ENCODE results near the gene PGBD1.

DNA sequence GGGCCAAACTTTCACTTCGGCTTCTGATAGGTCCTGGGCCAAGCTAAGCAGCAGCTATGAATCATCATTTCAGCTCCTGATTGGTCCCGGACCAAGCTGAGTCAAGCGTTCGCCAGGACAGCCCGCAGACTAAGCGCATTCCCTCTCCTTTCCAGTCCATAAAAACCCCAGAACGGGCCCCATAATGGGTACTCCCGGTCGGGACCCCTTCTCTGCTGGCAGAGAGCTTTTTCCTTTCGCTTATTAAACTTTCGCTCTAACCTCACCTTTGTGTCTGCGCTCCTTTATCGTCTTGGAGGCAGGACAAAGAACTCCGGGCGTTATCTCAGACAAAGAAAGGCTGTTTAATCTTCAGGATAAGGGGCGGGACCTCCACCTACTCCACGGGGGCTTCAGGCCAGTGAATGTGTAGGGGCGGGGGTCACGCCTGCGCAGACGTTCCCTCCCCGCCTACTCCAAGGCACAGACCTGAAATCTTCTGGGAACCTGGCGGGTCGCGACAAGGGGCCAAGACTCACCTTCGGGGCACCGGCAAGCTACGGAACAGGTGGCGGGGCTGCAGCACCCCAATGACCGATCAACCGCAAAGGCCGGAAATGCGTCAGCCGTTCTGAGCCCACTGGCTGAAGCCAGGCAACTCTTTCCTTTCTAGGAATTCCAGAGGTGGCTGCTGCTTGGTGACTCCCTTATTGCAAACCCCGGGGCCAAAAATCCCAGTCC, 54.4 kb downstream of the PGBD1 start, which contains the start of gene ZSCAN31:
- TF ChIP-seq POLR2AphosphoS5 (IDR thresholded peaks at IDR 0.05) (peak; percentile 73 to 95 (median 87)), POLR2A (IDR thresholded peaks at IDR 0.05) (peak in 1 of 4 donors; percentile 74)
- TF ChIP-seq, protein P1, sequence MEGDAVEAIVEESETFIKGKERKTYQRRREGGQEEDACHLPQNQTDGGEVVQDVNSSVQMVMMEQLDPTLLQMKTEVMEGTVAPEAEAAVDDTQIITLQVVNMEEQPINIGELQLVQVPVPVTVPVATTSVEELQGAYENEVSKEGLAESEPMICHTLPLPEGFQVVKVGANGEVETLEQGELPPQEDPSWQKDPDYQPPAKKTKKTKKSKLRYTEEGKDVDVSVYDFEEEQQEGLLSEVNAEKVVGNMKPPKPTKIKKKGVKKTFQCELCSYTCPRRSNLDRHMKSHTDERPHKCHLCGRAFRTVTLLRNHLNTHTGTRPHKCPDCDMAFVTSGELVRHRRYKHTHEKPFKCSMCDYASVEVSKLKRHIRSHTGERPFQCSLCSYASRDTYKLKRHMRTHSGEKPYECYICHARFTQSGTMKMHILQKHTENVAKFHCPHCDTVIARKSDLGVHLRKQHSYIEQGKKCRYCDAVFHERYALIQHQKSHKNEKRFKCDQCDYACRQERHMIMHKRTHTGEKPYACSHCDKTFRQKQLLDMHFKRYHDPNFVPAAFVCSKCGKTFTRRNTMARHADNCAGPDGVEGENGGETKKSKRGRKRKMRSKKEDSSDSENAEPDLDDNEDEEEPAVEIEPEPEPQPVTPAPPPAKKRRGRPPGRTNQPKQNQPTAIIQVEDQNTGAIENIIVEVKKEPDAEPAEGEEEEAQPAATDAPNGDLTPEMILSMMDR (IDR thresholded peaks at IDR 0.05), result no peak

All from stomach (tissue), 4 donors.